ENCODE results near the gene DCAF11. TPM values are rescaled to one million over a fixed set of nuclear protein-coding genes. Genes with fewer than 3 reads are reported as not detected.

Gene DCAF11
- total and polyA plus RNA-seq, 2 of the 13 experiments (the other 11 are each of a cell fraction or from before 2014, with no cell fraction given) = 150 to 257 TPM

- TF ChIP-seq ZNF281 (CRISPR knock-in tag; IDR thresholded peaks at IDR 0.05; ENCODE audit: borderline replicate concordance) = peak; percentile 82
- peak; percentile 94 for TF ChIP-seq JUN (CRISPR knock-in tag; IDR thresholded peaks at IDR 0.05)
- TF ChIP-seq CREB3 (CRISPR knock-in tag; IDR thresholded peaks at IDR 0.05) = peak; percentile 83
- TF ChIP-seq, protein P1, sequence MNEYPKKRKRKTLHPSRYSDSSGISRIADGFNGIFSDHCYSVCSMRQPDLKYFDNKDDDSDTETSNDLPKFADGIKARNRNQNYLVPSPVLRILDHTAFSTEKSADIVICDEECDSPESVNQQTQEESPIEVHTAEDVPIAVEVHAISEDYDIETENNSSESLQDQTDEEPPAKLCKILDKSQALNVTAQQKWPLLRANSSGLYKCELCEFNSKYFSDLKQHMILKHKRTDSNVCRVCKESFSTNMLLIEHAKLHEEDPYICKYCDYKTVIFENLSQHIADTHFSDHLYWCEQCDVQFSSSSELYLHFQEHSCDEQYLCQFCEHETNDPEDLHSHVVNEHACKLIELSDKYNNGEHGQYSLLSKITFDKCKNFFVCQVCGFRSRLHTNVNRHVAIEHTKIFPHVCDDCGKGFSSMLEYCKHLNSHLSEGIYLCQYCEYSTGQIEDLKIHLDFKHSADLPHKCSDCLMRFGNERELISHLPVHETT (CRISPR knock-in tag; conservative IDR thresholded peaks at IDR 0.05) = peak; percentile 96
- TF ChIP-seq, protein P2, sequence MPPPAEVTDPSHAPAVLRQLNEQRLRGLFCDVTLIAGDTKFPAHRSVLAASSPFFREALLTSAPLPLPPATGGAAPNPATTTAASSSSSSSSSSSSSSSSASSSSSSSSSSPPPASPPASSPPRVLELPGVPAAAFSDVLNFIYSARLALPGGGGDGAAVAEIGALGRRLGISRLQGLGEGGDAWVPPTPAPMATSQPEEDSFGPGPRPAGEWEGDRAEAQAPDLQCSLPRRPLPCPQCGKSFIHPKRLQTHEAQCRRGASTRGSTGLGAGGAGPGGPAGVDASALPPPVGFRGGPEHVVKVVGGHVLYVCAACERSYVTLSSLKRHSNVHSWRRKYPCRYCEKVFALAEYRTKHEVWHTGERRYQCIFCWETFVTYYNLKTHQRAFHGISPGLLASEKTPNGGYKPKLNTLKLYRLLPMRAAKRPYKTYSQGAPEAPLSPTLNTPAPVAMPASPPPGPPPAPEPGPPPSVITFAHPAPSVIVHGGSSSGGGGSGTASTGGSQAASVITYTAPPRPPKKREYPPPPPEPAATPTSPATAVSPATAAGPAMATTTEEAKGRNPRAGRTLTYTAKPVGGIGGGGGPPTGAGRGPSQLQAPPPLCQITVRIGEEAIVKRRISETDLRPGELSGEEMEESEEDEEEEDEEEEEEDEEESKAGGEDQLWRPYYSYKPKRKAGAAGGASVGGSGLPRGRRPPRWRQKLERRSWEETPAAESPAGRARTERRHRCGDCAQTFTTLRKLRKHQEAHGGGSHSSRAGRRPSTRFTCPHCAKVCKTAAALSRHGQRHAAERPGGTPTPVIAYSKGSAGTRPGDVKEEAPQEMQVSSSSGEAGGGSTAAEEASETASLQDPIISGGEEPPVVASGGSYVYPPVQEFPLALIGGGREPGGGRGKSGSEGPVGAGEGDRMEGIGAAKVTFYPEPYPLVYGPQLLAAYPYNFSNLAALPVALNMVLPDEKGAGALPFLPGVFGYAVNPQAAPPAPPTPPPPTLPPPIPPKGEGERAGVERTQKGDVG (CRISPR knock-in tag; IDR thresholded peaks at IDR 0.05; ENCODE audit: borderline replicate concordance) = no peak
- TF ChIP-seq, protein P3, sequence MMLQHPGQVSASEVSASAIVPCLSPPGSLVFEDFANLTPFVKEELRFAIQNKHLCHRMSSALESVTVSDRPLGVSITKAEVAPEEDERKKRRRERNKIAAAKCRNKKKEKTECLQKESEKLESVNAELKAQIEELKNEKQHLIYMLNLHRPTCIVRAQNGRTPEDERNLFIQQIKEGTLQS (CRISPR knock-in tag; IDR thresholded peaks at IDR 0.05) = peak; percentile 83
- no peak for TF ChIP-seq PHF20 (CRISPR knock-in tag; IDR thresholded peaks at IDR 0.05)
- TF ChIP-seq MAF1 (CRISPR knock-in tag; IDR thresholded peaks at IDR 0.05; ENCODE audit: borderline replicate concordance) = peak; percentile 96
- TF ChIP-seq, protein P4, sequence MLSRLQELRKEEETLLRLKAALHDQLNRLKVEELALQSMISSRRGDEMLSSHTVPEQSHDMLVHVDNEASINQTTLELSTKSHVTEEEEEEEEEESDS (CRISPR knock-in tag; IDR thresholded peaks at IDR 0.05; ENCODE audit: borderline replicate concordance) = peak; percentile 82; the same call in 1 of the 2 replicates
- no peak for TF ChIP-seq ZBTB2 (CRISPR knock-in tag; IDR thresholded peaks at IDR 0.05; ENCODE audit: low read depth)
- TF ChIP-seq CENPX (CRISPR knock-in tag; IDR thresholded peaks at IDR 0.05) = no peak
- peak; percentile 91; the same call in 1 of the 2 replicates for TF ChIP-seq SALL2 (CRISPR knock-in tag; IDR thresholded peaks at IDR 0.05)
- peak; percentile 95 for TF ChIP-seq ZSCAN9 (CRISPR knock-in tag; IDR thresholded peaks at IDR 0.05; ENCODE audit: borderline replicate concordance)
- TF ChIP-seq THRA (CRISPR knock-in tag; IDR thresholded peaks at IDR 0.05; ENCODE audit: borderline replicate concordance) = peak; percentile 83; the same call in 1 of the 2 replicates
- TF ChIP-seq POLR2AphosphoS2 (IDR thresholded peaks at IDR 0.05; ENCODE audit: low read depth, low read length) = peak; percentile 87; the same call in 1 of the 2 replicates
These were observed at the start of gene DCAF11, which contains the start of gene NRL (continued) for GRCh38 chr14:24114532-24115421.
